Measurements from ENCODE around the gene UNKL.

UNKL gene

DNA sequence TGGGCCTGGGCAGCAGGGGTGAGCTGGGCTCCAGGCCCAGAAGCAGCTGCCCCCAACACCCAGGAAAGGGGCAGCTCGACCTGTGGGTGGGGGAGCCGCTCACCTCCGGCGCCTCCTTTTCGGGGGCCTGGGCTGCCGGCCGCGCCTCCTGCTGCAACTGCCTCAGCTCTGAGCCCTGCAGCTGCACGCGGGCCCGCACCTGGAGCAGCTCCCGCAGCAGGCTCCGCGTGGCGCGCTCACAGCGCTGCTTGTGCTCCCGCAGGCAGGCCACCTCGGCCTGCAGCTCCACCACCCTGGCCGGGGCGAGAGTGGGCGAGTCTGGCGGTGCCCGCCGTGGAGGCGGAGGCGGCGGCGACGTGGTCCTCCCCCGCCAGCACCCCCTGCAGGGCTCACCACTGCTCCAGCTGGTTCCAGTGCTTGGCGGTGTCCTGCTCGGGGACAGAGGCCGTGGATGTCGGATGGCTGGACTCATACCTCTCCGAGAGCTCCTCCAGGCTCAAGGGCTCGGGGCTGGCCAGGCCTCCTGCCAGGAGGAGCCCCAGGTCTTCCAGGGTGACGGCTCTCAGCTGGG lies 29.0 kb upstream of the UNKL start:
- TF ChIP-seq, protein P1, sequence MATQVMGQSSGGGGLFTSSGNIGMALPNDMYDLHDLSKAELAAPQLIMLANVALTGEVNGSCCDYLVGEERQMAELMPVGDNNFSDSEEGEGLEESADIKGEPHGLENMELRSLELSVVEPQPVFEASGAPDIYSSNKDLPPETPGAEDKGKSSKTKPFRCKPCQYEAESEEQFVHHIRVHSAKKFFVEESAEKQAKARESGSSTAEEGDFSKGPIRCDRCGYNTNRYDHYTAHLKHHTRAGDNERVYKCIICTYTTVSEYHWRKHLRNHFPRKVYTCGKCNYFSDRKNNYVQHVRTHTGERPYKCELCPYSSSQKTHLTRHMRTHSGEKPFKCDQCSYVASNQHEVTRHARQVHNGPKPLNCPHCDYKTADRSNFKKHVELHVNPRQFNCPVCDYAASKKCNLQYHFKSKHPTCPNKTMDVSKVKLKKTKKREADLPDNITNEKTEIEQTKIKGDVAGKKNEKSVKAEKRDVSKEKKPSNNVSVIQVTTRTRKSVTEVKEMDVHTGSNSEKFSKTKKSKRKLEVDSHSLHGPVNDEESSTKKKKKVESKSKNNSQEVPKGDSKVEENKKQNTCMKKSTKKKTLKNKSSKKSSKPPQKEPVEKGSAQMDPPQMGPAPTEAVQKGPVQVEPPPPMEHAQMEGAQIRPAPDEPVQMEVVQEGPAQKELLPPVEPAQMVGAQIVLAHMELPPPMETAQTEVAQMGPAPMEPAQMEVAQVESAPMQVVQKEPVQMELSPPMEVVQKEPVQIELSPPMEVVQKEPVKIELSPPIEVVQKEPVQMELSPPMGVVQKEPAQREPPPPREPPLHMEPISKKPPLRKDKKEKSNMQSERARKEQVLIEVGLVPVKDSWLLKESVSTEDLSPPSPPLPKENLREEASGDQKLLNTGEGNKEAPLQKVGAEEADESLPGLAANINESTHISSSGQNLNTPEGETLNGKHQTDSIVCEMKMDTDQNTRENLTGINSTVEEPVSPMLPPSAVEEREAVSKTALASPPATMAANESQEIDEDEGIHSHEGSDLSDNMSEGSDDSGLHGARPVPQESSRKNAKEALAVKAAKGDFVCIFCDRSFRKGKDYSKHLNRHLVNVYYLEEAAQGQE (IDR thresholded peaks at IDR 0.05; ENCODE audit: insufficient read depth in 1 of 2, low read depth in 2 of 2, low read length in 2 of 2), result no peak
- TF ChIP-seq POLR2AphosphoS5 (IDR thresholded peaks at IDR 0.05; ENCODE audit: low read depth, low read length), result no peak
- no peak for TF ChIP-seq SIN3A (IDR thresholded peaks at IDR 0.05; ENCODE audit: borderline replicate concordance, insufficient read depth, low read length)
- TF ChIP-seq TAF1 (IDR thresholded peaks at IDR 0.05; ENCODE audit: borderline replicate concordance, insufficient read depth, low read length), result no peak
- TF ChIP-seq FOXP2 (optimal IDR thresholded peaks at IDR 0.05; ENCODE audit: borderline replicate concordance, extremely low read depth, extremely low read length, insufficient read depth), result no peak

- no peak for TF ChIP-seq FOXP2 (optimal IDR thresholded peaks at IDR 0.05; ENCODE audit: borderline replicate concordance, extremely low read depth, extremely low read length, insufficient read depth)
- no peak for TF ChIP-seq TAF1 (IDR thresholded peaks at IDR 0.05; ENCODE audit: borderline replicate concordance, insufficient read depth, low read length)
- TF ChIP-seq SIN3A (IDR thresholded peaks at IDR 0.05; ENCODE audit: borderline replicate concordance, insufficient read depth, low read length), result no peak
- TF ChIP-seq POLR2AphosphoS5 (IDR thresholded peaks at IDR 0.05; ENCODE audit: low read depth, low read length), result no peak
- TF ChIP-seq, protein P1 (IDR thresholded peaks at IDR 0.05; ENCODE audit: insufficient read depth in 1 of 2, low read depth in 2 of 2, low read length in 2 of 2), result no peak
Measured at GRCh38 chr16:1442697-1443096, 28.2 kb upstream of the UNKL start.

GRCh38 chr16:1441391-1441829 lies 26.9 kb upstream of the UNKL start:
- TF ChIP-seq, protein P1 (IDR thresholded peaks at IDR 0.05; ENCODE audit: insufficient read depth in 1 of 2, low read depth in 2 of 2, low read length in 2 of 2), result no peak
- TF ChIP-seq SIN3A (IDR thresholded peaks at IDR 0.05; ENCODE audit: borderline replicate concordance, insufficient read depth, low read length), result no peak
- no peak for TF ChIP-seq TAF1 (IDR thresholded peaks at IDR 0.05; ENCODE audit: borderline replicate concordance, insufficient read depth, low read length)
- TF ChIP-seq FOXP2 (optimal IDR thresholded peaks at IDR 0.05; ENCODE audit: borderline replicate concordance, extremely low read depth, extremely low read length, insufficient read depth), result no peak
- TF ChIP-seq POLR2AphosphoS5 (IDR thresholded peaks at IDR 0.05; ENCODE audit: low read depth, low read length), result no peak

DNA sequence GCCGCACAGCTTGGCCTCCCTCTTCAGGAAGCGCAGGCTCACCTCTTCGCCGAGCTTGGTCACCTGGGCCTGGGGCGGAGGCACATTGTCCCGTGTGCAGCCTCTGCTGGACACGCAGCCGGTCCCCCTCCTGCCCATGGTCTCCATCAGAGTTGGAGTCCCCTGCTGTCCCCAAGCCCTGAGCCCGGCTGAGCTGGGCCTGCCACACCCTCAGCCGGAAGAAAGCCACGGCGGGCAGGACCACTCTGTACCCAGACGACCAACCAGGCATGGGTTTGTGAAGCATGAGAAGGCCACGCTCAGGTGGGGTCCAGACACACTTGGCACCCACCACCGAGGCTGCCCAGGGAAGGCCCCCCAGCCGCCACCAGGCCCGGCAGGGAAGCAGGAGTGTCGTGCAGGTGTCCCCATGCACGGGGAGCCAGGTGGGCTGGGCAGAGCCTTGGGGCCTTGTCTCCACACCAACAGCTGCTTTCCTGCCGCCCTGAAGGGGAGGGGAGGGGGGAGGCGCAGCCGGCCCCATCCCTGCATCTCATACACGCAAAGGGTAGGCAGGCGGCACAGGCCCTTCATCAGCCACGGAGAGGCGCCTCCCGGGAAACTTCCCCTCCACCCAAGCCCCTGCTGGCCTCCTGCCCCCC lies 24.7 kb upstream of the UNKL start:
- TF ChIP-seq POLR2AphosphoS5 (IDR thresholded peaks at IDR 0.05; ENCODE audit: low read depth, low read length) (no peak), FOXP2 (optimal IDR thresholded peaks at IDR 0.05; ENCODE audit: borderline replicate concordance, extremely low read depth, extremely low read length, insufficient read depth) (no peak), TAF1 (IDR thresholded peaks at IDR 0.05; ENCODE audit: borderline replicate concordance, insufficient read depth, low read length) (no peak), SIN3A (IDR thresholded peaks at IDR 0.05; ENCODE audit: borderline replicate concordance, insufficient read depth, low read length) (no peak)
- TF ChIP-seq, protein P1 (IDR thresholded peaks at IDR 0.05; ENCODE audit: insufficient read depth in 1 of 2, low read depth in 2 of 2, low read length in 2 of 2), result no peak
